Ovary (tissue), 9 donors: ENCODE measurements around the gene DOCK1. TPM values are rescaled to one million over a fixed set of nuclear protein-coding genes. Genes with fewer than 3 reads are reported as not detected.

Source experiments
- DNase-seq, 5 donors: peaks; one replicate each; pipeline ENCODE4 v3.0.0-alpha.2; 2019 to 2020
- H3K27ac ChIP-seq, 2 donors: fragments of 200-600 bp; one replicate each; pipeline versions ENCODE4 v1.5.1 to v1.8.0; 2019 to 2022
- H3K27me3 ChIP-seq: fragments of 200-600 bp; one replicate; pipeline ENCODE4 v1.8.0; 2022
- H3K36me3 ChIP-seq: fragments of 200-600 bp; sonication (generic); one replicate; pipeline ENCODE4 v1.5.1; 2019
- H3K4me1 ChIP-seq: one replicate; pipeline ENCODE4 v1.8.1; 2013; ENCODE audit warnings: mild to moderate bottlenecking, moderate library complexity; ENCODE audit not compliant: insufficient read depth
- H3K4me3 ChIP-seq: fragments of 200-600 bp; sonication (generic); one replicate; pipeline ENCODE4 v1.5.1; 2017
- H3K9me3 ChIP-seq, 2 donors: fragments of 200-600 bp in 1 of 2; sonication (generic) in 1 of 2; one replicate each; pipeline versions ENCODE4 v1.5.1 to v1.8.1; 2013 to 2019; ENCODE audit warnings: mild to moderate bottlenecking in 1 of 2, moderate library complexity in 1 of 2
- EP300 ChIP-seq: sonication (generic); formaldehyde crosslinking; IDR thresholded peaks from one replicate; pipeline ENCODE4 v1.6.1; 2017; ENCODE audit warnings: antibody characterized with exemption
- POLR2A ChIP-seq: fragments of 450-650 bp; IDR thresholded peaks from one replicate; pipeline ENCODE4 v1.6.1; 2017; ENCODE audit warnings: antibody characterized with exemption, mild to moderate bottlenecking, moderate library complexity
- WGBS, 3 donors: extraction: QIAGEN DNeasy Blood & Tissue Kit in 1 of 3; methylation state at CpG; one replicate each; pipeline versions ENCODE4 v1.1.5 to v1.1.7; 2013 to 2017; 5-methylcytosine and 5-hydroxymethylcytosine counted together
- intact Hi-C, 4 donors: fragments of 100-400 bp; cut with DNase I; formaldehyde crosslinking; loops; one replicate each; pipeline versions ENCODE4 v1.11.0 to v1.15.1; 2022 to 2023
- polyA plus RNA-seq, 2 donors: library from polyadenylated mRNA; stranded (reverse); fragments of 200-250 nt in 1 of 2; fragments of 350-450 nt in 1 of 2; fragmentation: Illumina TruSeq in 1 of 2; extraction: RNeasy Lipid Tissue Mini Kit (QIAGEN cat#74804) in 1 of 2; gene quantifications; one replicate each; pipeline ENCODE4 v1.2.3, GENCODE V29; 2013 to 2014
- total RNA-seq, 7 donors: library from RNA; depleted of rRNA in 2 of 7; stranded (reverse); fragments of >200 nt in 2 of 7; fragmentation: NEBNext Ultra II Directional in 3 of 7; extraction: Animal tissue kit (Norgen Biotek cat#: 25700) in 3 of 7; gene quantifications; one replicate each; pipeline versions ENCODE4 v1.1.0 to v1.2.4, GENCODE V29; 2016 to 2023
- TF ChIP-seq, protein P1 (sequence below), 3 donors: fragments of 450-650 bp in 2 of 3; fragments of 200-600 bp in 1 of 3; IDR thresholded peaks; one replicate each; pipeline versions ENCODE4 v1.5.1 to v1.8.0; 2016 to 2022; ENCODE audit warnings: antibody characterized with exemption in 3 of 3, mild to moderate bottlenecking in 1 of 3
- donor health status: DM: no; HTN: no; CAD: no; lungs with moderate emphysema.
- donor health status: DM: no; HTN: no; CAD: no.
- donor health status: Bipolar disorder and iron deficiency.
- donor health status: DM: yes; HTN: yes; CAD: no.
- donor health status: DM: no; HTN: no; CAD: no.
- donor health status: DM: yes; HTN: yes; CAD: no.

The DOCK1 gene
- total and polyA plus RNA-seq, 9 donors = 24.7 to 68.3 (median 51.1) TPM

DNA sequence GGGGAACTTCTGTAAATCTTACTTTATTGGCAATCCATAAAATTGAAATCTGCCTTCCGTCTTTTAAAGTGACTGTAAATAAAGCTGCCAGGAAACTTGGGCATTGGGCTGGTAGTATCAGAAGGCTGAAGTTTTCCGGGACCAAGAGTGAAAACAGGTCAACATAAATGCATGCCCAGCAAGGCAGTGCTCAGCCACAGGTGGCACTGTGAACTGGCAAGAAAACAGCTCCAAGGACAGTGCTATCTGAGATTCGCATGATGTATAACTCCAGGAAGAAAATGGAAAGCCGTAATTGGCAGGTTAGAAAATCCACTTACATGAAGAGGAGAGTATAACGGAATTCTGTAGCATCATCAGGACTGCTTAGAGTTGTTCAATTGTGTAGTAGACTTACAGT lies 293.1 kb downstream of the DOCK1 start:
- Histone ChIP-seq H3K4me3 (no peak overlapping the region), H3K27me3 (no peaks in the 10 kb centered on the region), H3K4me1 (peaks cover 11% of the 10 kb centered on the region), H3K9me3 (no peaks in the 10 kb centered on the region), H3K27ac (no peak overlapping the region), H3K36me3 (no peaks in the 10 kb centered on the region)
- WGBS, 3 donors = 94 to 95% (median 95%) methylated on average over 5 of the region's 5 CpGs
- DNase-seq = no peak
- TF ChIP-seq, protein P1, sequence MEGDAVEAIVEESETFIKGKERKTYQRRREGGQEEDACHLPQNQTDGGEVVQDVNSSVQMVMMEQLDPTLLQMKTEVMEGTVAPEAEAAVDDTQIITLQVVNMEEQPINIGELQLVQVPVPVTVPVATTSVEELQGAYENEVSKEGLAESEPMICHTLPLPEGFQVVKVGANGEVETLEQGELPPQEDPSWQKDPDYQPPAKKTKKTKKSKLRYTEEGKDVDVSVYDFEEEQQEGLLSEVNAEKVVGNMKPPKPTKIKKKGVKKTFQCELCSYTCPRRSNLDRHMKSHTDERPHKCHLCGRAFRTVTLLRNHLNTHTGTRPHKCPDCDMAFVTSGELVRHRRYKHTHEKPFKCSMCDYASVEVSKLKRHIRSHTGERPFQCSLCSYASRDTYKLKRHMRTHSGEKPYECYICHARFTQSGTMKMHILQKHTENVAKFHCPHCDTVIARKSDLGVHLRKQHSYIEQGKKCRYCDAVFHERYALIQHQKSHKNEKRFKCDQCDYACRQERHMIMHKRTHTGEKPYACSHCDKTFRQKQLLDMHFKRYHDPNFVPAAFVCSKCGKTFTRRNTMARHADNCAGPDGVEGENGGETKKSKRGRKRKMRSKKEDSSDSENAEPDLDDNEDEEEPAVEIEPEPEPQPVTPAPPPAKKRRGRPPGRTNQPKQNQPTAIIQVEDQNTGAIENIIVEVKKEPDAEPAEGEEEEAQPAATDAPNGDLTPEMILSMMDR (IDR thresholded peaks at IDR 0.05) = no peak
- TF ChIP-seq EP300 = no peak
- no peak for TF ChIP-seq POLR2A
- intact Hi-C loops = no loop called here

DNA sequence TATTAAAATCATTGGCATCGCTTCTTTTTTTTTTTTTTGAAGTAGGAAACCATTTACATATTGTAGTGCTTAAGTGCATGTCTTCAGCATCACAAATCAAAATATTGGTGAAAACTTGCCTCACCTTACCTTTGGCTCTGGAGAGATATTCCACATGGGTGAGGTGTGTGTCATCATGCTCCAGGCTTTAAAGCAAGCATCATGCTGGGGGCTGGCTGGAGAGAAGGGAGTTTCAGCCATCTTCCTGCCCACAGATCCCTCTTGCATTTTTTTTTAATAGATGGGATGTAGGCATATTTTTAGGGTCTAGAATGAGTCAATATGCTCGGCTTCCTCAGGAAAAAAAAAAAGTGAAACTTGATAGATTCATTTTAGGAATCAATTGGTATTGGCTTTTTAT lies 293.5 kb downstream of the DOCK1 start:
- peaks cover 11% of the 10 kb centered on the region for H3K4me1 ChIP-seq
- H3K27me3 ChIP-seq = no peaks in the 10 kb centered on the region
- intact Hi-C loops = no loop called here
- no peak overlapping the region for H3K27ac ChIP-seq
- H3K36me3 ChIP-seq = no peaks in the 10 kb centered on the region
- no peak overlapping the region for H3K4me3 ChIP-seq
- WGBS, 3 donors = 87 to 96% (median 93%) methylated on average over 2 of the region's 2 CpGs
- no peak for DNase-seq
- no peaks in the 10 kb centered on the region for H3K9me3 ChIP-seq
- no peak for TF ChIP-seq POLR2A
- TF ChIP-seq, protein P1 (IDR thresholded peaks at IDR 0.05) = no peak
- TF ChIP-seq EP300 = no peak

DNA sequence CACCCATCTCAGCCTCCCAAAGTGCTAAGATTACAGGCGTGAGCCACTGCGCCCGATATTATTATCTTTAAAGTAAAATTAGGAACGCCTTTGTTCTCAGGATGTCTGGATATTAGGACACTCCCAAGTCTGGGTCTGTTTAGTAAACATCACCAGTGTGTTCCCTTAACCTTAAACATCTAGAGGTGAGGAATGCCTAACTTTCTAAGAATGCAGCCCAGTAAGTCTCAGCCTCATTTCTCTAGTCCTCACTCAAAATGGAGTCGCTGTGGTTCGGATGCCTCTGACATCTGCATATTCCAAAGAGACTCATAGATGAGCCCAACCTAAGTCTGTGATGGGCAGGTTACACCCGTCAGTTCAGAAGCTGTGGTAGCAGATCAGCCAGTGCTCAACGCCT lies 295.4 kb downstream of the DOCK1 start:
- TF ChIP-seq, protein P1 (IDR thresholded peaks at IDR 0.05) = no peak
- TF ChIP-seq EP300 = no peak
- no peak for TF ChIP-seq POLR2A
- DNase-seq = no peak

DNA sequence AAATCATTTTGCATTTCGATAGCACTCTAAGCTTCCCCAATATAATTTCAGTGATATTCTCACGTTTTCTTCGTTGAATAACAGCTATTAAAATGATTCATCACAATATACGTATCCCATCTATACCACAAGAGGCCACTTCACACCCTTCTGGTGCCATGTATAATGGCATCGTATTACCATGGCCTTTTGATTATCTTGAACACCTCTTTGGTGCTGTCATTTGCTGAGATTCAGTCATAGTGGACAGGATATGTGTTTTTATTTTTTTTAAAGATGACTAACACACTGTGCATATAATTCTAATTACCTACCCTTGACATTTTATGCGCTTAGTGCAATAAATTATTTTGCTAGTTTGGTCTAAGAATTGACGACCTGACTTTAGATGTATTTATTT lies 297.8 kb downstream of the DOCK1 start:
- no peaks in the 10 kb centered on the region for H3K36me3 ChIP-seq
- intact Hi-C loops = no loop called here
- no peak overlapping the region for H3K27ac ChIP-seq
- H3K4me3 ChIP-seq = no peak overlapping the region
- DNase-seq = no peak
- H3K9me3 ChIP-seq = no peaks in the 10 kb centered on the region
- 76 to 84% (median 82%) methylated on average over 7 of the region's 7 CpGs for WGBS, 3 donors
- no peaks in the 10 kb centered on the region for H3K27me3 ChIP-seq
- TF ChIP-seq EP300 (no peak), POLR2A (no peak)
- TF ChIP-seq, protein P1 (IDR thresholded peaks at IDR 0.05) = no peak
- no peaks in the 10 kb centered on the region for H3K4me1 ChIP-seq

More for the DNA sequence above, 295.4 kb downstream of the DOCK1 start:
- intact Hi-C loops = no loop called here
- Histone ChIP-seq H3K36me3 (no peaks in the 10 kb centered on the region), H3K4me1 (peaks cover 4% of the 10 kb centered on the region), H3K27me3 (no peaks in the 10 kb centered on the region), H3K27ac (no peak overlapping the region), H3K4me3 (no peak overlapping the region), H3K9me3 (no peaks in the 10 kb centered on the region)
- 86 to 92% (median 89%) methylated on average over 8 of the region's 8 CpGs for WGBS, 3 donors
